K562 (cell line): ENCODE data around the gene KCNIP2. TPM values are rescaled to one million over a fixed set of nuclear protein-coding genes. Genes with fewer than 3 reads are reported as not detected.

Source experiments
- ATAC-seq: fragments of 200-7000 bp; cut with Tn5 transposase; 3 replicates; pipeline ENCODE4 v1.9.1; 2020; ENCODE audit warnings: moderate library complexity
- BruUV-seq: library from RNA; stranded (reverse); fragments of 400-500 nt; replicated peaks from 2 replicates; lab custom pipeline; 2021; lab: Mats Ljungman, UMichigan
- CTCF ChIA-PET: fragments of 300-600 bp; formaldehyde crosslinking; extraction: SDS; loops from one replicate; lab custom pipeline; 2021; ENCODE audit warnings: low intra/inter-chr PET ratio; lab: Yijun Ruan, JAX
- POLR2A ChIA-PET: fragments of 300-600, 350-650 bp; sonication (Branson Sonifier 250); formaldehyde crosslinking; extraction: SDS; loops from one replicate; lab custom pipeline; 2021; ENCODE audit warnings: antibody characterized with exemption, inconsistent platforms; lab: Yijun Ruan, JAX
- DNase-seq, 4 experiments: peaks; one replicate each; pipeline versions ENCODE4 v3.0.0 to v3.0.0-alpha.2; 2011 to 2018; ENCODE audit warnings: low spot score in 3 of 4, mixed read lengths in 3 of 4; ENCODE audit errors: extremely low read depth in 1 of 4
- FAIRE-seq: peaks from 2 replicates; lab custom pipeline; 2011; peaks lifted over from hg19 to GRCh38; lab: Jason Lieb, UNC
- H2AFZ ChIP-seq: 2 replicates; pipeline ENCODE4 v1.6.0; 2011; ENCODE audit warnings: low read depth, low read length, control low read depth, inconsistent platforms
- H3K27ac ChIP-seq: fragments of 200-600 bp; 3 replicates; pipeline ENCODE4 v1.8.0; 2011; ENCODE audit warnings: low read depth, mild to moderate bottlenecking, control low read depth, inconsistent platforms, low read length, moderate library complexity, mixed read lengths; ENCODE audit errors: extremely low read depth
- H3K27me3 ChIP-seq, 2 experiments: fragments of 300-600 bp in 1 of 2; 2 replicates in 1 of 2; 3 replicates in 1 of 2; pipeline versions ENCODE4 v1.6.0 to v1.8.0; 2011; ENCODE audit warnings: inconsistent platforms in 2 of 2, low read length in 2 of 2, mild to moderate bottlenecking in 1 of 2, mixed read lengths in 1 of 2, moderate library complexity in 1 of 2; ENCODE audit not compliant: control insufficient read depth in 2 of 2, insufficient read depth in 2 of 2
- H3K36me3 ChIP-seq: fragments of 300-600 bp; 3 replicates; pipeline ENCODE4 v1.8.0; 2011; ENCODE audit warnings: mild to moderate bottlenecking, low read length, inconsistent platforms; ENCODE audit not compliant: control insufficient read depth, insufficient read depth
- H3K4me1 ChIP-seq, 2 experiments: fragments of 200-600 bp in 1 of 2; replicated peaks in 1 of 2; 2 replicates in 1 of 2; 3 replicates in 1 of 2; pipeline versions ENCODE4 v1.5.1 to v1.8.0; 2011; ENCODE audit warnings: inconsistent platforms in 2 of 2, low read length in 2 of 2, mild to moderate bottlenecking in 1 of 2, mixed read lengths in 1 of 2, moderate library complexity in 1 of 2; ENCODE audit not compliant: control insufficient read depth in 2 of 2, insufficient read depth in 2 of 2
- H3K4me2 ChIP-seq: 2 replicates; pipeline ENCODE4 v1.6.1; 2011; ENCODE audit warnings: low read length, control low read depth, inconsistent platforms, mixed read lengths; ENCODE audit not compliant: insufficient read depth
- H3K4me3 ChIP-seq: fragments of 200-600 bp; sonication (generic), shearing (Covaris generic); 2 replicates; pipeline ENCODE4 v1.5.1; 2016; ENCODE audit warnings: control low read depth, inconsistent platforms
- H3K79me2 ChIP-seq: fragments of 200-600 bp; 3 replicates; pipeline ENCODE4 v1.8.0; 2011; ENCODE audit warnings: low read length, inconsistent platforms; ENCODE audit not compliant: control insufficient read depth, insufficient read depth
- H3K9ac ChIP-seq, 2 experiments: 2 replicates each; pipeline versions ENCODE4 v1.6.0 to v1.6.1; 2011; ENCODE audit warnings: low read depth in 2 of 2, low read length in 2 of 2, control low read depth in 1 of 2, inconsistent platforms in 1 of 2, mild to moderate bottlenecking in 1 of 2, mixed read lengths in 1 of 2; ENCODE audit not compliant: insufficient read depth in 1 of 2
- H3K9me1 ChIP-seq: one replicate; pipeline ENCODE4 v1.6.0; 2011; ENCODE audit warnings: inconsistent platforms, mild to moderate bottlenecking, low read length, moderate library complexity; ENCODE audit not compliant: control insufficient read depth, insufficient read depth
- H3K9me3 ChIP-seq: replicated peaks from 2 replicates; pipeline ENCODE4 v1.5.1; 2011; ENCODE audit warnings: low read depth, low read length, inconsistent platforms; ENCODE audit not compliant: control insufficient read depth, insufficient read depth
- H4K20me1 ChIP-seq: replicated peaks from 2 replicates; pipeline ENCODE4 v1.6.1; 2011; ENCODE audit warnings: low read length, inconsistent platforms, mixed read lengths; ENCODE audit not compliant: control insufficient read depth, insufficient read depth
- CTCFL ChIP-seq: IDR thresholded peaks from 2 replicates; pipeline ENCODE4 v1.6.1; 2011; ENCODE audit warnings: borderline replicate concordance, low read depth, mild to moderate bottlenecking, moderate library complexity, low read length; ENCODE audit not compliant: insufficient read depth, poor library complexity, severe bottlenecking
- FOXK1 ChIP-seq: sonication (generic); formaldehyde crosslinking; IDR thresholded peaks from 2 replicates; pipeline ENCODE4 v1.8.0; 2022; ENCODE audit warnings: missing genetic modification reagents, mild to moderate bottlenecking, borderline replicate concordance
- L3MBTL2 ChIP-seq: fragments of 450-650 bp; IDR thresholded peaks from 2 replicates; pipeline ENCODE4 v1.6.1; 2016; ENCODE audit warnings: mild to moderate bottlenecking, moderate library complexity
- MEF2A ChIP-seq: IDR thresholded peaks from 2 replicates; pipeline ENCODE4 v1.6.1; 2011; ENCODE audit warnings: low read depth, mild to moderate bottlenecking, low read length, moderate library complexity; ENCODE audit not compliant: control insufficient read depth
- MYC ChIP-seq, 2 experiments: fragments of 250-450 bp in 1 of 2; sonication (Bioruptor Pico) in 1 of 2; IDR thresholded peaks; 2 replicates each; pipeline versions ENCODE4 v1.5.1 to v1.6.1; 2012 to 2021; ENCODE audit warnings: low read depth in 2 of 2, borderline replicate concordance in 1 of 2, improper control_type of control experiment in 1 of 2, low read length in 1 of 2, mild to moderate bottlenecking in 1 of 2, moderate library complexity in 1 of 2
- NFRKB ChIP-seq: fragments of 450-650 bp; IDR thresholded peaks from 2 replicates; pipeline ENCODE4 v1.6.1; 2016; ENCODE audit warnings: low read depth
- POLR2G ChIP-seq: fragments of 200-400 bp; formaldehyde crosslinking; IDR thresholded peaks from 2 replicates; pipeline ENCODE4 v1.6.1; 2017; ENCODE audit warnings: low read depth, mild to moderate bottlenecking, antibody characterized with exemption, low read length, moderate library complexity
- ZNF24 ChIP-seq: fragments of 450-650 bp; IDR thresholded peaks from 2 replicates; pipeline ENCODE4 v1.6.1; 2016
- ZNF592 ChIP-seq: fragments of 450-650 bp; IDR thresholded peaks from 2 replicates; pipeline ENCODE4 v1.6.1; 2017; ENCODE audit warnings: antibody characterized with exemption, mild to moderate bottlenecking
- whole genome bisulfite sequencing: fragments of 100-300 bp; shearing (Covaris generic); methylation state at CpG from one replicate; pipeline ENCODE4 v1.1.6; 2016; ENCODE audit warnings: low coverage, mixed read lengths; ENCODE audit not compliant: insufficient coverage; ENCODE audit errors: missing lambda C conversion rate; 5-methylcytosine and 5-hydroxymethylcytosine counted together
- in situ Hi-C: fragments of 300-500 bp; cut with MboI; formaldehyde crosslinking; loops from 4 replicates; pipeline ENCODE4 v1.15.0; 2018; ENCODE audit warnings: inconsistent platforms, mixed read lengths
- intact Hi-C: fragments of 100-400 bp; cut with micrococcal nuclease; formaldehyde crosslinking; loops from 2 replicates; pipeline ENCODE4 v1.14.2; 2022
- polyA plus RNA-seq, 8 experiments: library from polyadenylated mRNA; depleted of rRNA in 4 of 8; stranded (reverse) in 5 of 8; unstranded in 3 of 8; fragments of >200 nt; fragmentation: Nextera tagmentation in 2 of 8; fragmentation: Illumina TruSeq in 1 of 8; extraction: Ambion mirVana in 2 of 8; extraction: Trizol in 1 of 8; gene quantifications; 2 replicates each; pipeline versions ENCODE4 v1.2.1 to v1.2.3, GENCODE V29; 2011 to 2014; ENCODE audit warnings: inconsistent platforms in 1 of 8, missing spikeins in 1 of 8
- total RNA-seq, 7 experiments: library from RNA; depleted of rRNA in 6 of 7; stranded (reverse); fragments of >200 nt in 6 of 7; fragmentation: Illumina TruSeq in 2 of 7; extraction: Trizol in 2 of 7; gene quantifications; 2 replicates each; pipeline versions ENCODE4 v1.2.1 to v1.2.3, GENCODE V29; 2011 to 2021; ENCODE audit warnings: low replicate concordance in 1 of 7
- TF ChIP-seq, protein P1 (sequence below), 2 experiments: fragments of 450-650 bp in 1 of 2; sonication (generic) in 1 of 2; formaldehyde crosslinking in 1 of 2; IDR thresholded peaks in 1 of 2; conservative IDR thresholded peaks in 1 of 2; 2 replicates each; pipeline versions ENCODE4 v1.6.1 to v1.8.1; 2016 to 2023; ENCODE audit warnings: mild to moderate bottlenecking in 2 of 2, moderate library complexity in 2 of 2, inconsistent platforms in 1 of 2, missing genetic modification reagents in 1 of 2

KCNIP2 gene
- total and polyA plus RNA-seq, 9 of the 15 experiments (the other 6 are each of a cell fraction or from before 2014, with no cell fraction given) = 2.5 to 7.6 (median 4.1) TPM

- no peak for TF ChIP-seq POLR2G
These were observed 18.9 kb downstream of the KCNIP2 start (continued) for GRCh38 chr10:101824736-101825135.

- Histone ChIP-seq H3K9ac (peak overlapping the region; percentile 94 to 96), H2AFZ (peak overlapping the region; percentile 88), H3K4me1 (peaks cover 15 to 17% of the 10 kb centered on the region in 2 experiments; a peak in 4 of 5 replicates), H3K9me3 (no peaks in the 10 kb centered on the region), H3K4me3 (peak overlapping the region; percentile 98), H4K20me1 (peaks cover 32% of the 10 kb centered on the region), H3K27me3 (no peaks in the 10 kb centered on the region), H3K79me2 (peaks cover 67% of the 10 kb centered on the region), H3K36me3 (peaks cover 12% of the 10 kb centered on the region; the same call in 1 of the 3 replicates), H3K27ac (peak overlapping the region; percentile 99), H3K9me1 (no peaks in the 10 kb centered on the region), H3K4me2 (peak overlapping the region; percentile 98)
- TSS peak; percentile 86 for BruUV-seq
- intact Hi-C loops (no loop called here), in situ Hi-C loops (no loop called here)
- peak; percentile 26 to 71 (median 34) for DNase-seq
- ATAC-seq = peak; percentile 52
- peak; percentile 42 for FAIRE-seq
- WGBS = 8% methylated on average over 13 of the region's 14 CpGs
- POLR2A ChIA-PET = interaction anchor here (0.5 to 3.9 kb wide), 14 partner anchors 7 to 661 kb away, joined by 3 to 19 read pairs (median 4); partner anchors contain the start of gene POLL
- CTCF ChIA-PET = interaction anchor here (0.6 kb wide), 1 partner anchor 225 kb away, joined by 3 read pairs; no protein-coding TSS in a partner anchor
- TF ChIP-seq ZNF24 (peak; percentile 97), ZNF592 (peak; percentile 77), CTCFL (peak; percentile 1), NFRKB (peak; percentile 57; the same call in 1 of the 2 replicates), MEF2A (no peak), MYC (IDR thresholded peaks at IDR 0.05; ENCODE audit: low read depth, low read length) (peak; percentile 59), MYC (CRISPR knock-in tag; IDR thresholded peaks at IDR 0.05; ENCODE audit: borderline replicate concordance, low read depth) (no peak), FOXK1 (CRISPR knock-in tag) (0 out of 2 replicates have a peak, but pooled peaks have one; percentile 0), L3MBTL2 (peak; percentile 82)
- TF ChIP-seq, protein P1, sequence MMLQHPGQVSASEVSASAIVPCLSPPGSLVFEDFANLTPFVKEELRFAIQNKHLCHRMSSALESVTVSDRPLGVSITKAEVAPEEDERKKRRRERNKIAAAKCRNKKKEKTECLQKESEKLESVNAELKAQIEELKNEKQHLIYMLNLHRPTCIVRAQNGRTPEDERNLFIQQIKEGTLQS (IDR thresholded peaks at IDR 0.05) = no peak
- TF ChIP-seq, protein P1 (CRISPR knock-in tag; conservative IDR thresholded peaks at IDR 0.05) = 0 out of 2 replicates have a peak, but pooled peaks have one; percentile 34
These were observed 24.5 kb downstream of the KCNIP2 start for GRCh38 chr10:101818872-101819633.
